A673 (cell line): ENCODE measurements around the gene AK3.

Experiments used
- CTCF ChIP-seq: fragments of 300-800, 200-600 bp; sonication (generic); conservative IDR thresholded peaks from 2 replicates; pipeline ENCODE4 v1.5.1; 2017; ENCODE audit warnings: low read depth, mild to moderate bottlenecking, antibody characterized with exemption, low read length, moderate library complexity, mixed read lengths
- EZH2 ChIP-seq: fragments of 200-600 bp; sonication (generic); IDR thresholded peaks from 2 replicates; pipeline ENCODE4 v1.6.1; 2017; ENCODE audit warnings: borderline replicate concordance, low read depth, mild to moderate bottlenecking, mixed read lengths, antibody characterized with exemption, low read length; ENCODE audit not compliant: poor library complexity, severe bottlenecking

- no peak for TF ChIP-seq EZH2
- TF ChIP-seq CTCF, result no peak
Measured at GRCh38 chr9:4756420-4756819, 15.4 kb upstream of the AK3 start.
